Measurements from ENCODE around the gene ACAD9.

DNA sequence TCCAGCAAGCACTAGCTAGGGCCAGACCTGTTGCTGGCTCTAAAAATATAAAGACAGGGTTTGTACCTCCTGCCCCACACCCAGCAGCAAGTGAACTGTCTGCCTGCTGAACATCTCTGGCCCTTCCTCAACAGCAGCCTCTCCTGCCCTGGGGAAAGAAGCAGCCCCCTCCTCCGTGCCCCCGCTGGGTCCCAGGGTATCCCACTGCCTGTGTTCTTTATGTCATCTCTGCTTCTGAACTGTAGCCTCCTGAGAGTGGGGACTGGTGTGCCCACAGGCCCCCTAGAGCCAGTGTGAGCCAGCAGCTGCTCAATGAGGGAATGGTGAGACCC lies 54.5 kb downstream of the ACAD9 start:
- TF ChIP-seq, protein P1, sequence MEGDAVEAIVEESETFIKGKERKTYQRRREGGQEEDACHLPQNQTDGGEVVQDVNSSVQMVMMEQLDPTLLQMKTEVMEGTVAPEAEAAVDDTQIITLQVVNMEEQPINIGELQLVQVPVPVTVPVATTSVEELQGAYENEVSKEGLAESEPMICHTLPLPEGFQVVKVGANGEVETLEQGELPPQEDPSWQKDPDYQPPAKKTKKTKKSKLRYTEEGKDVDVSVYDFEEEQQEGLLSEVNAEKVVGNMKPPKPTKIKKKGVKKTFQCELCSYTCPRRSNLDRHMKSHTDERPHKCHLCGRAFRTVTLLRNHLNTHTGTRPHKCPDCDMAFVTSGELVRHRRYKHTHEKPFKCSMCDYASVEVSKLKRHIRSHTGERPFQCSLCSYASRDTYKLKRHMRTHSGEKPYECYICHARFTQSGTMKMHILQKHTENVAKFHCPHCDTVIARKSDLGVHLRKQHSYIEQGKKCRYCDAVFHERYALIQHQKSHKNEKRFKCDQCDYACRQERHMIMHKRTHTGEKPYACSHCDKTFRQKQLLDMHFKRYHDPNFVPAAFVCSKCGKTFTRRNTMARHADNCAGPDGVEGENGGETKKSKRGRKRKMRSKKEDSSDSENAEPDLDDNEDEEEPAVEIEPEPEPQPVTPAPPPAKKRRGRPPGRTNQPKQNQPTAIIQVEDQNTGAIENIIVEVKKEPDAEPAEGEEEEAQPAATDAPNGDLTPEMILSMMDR (IDR thresholded peaks at IDR 0.05; ENCODE audit: low read depth, low read length): no peak
- no peak for TF ChIP-seq POLR2A (IDR thresholded peaks at IDR 0.05; ENCODE audit: extremely low read depth, insufficient read length)

Measured in NB4 (cell line).